ENCODE data around the gene MORC2. TPM values are rescaled to one million over a fixed set of nuclear protein-coding genes. Genes with fewer than 3 reads are reported as not detected.

MORC2 gene
- total RNA-seq, 4 donors from 2014 or later = 5.6 to 27.3 (median 14.1) TPM

DNA sequence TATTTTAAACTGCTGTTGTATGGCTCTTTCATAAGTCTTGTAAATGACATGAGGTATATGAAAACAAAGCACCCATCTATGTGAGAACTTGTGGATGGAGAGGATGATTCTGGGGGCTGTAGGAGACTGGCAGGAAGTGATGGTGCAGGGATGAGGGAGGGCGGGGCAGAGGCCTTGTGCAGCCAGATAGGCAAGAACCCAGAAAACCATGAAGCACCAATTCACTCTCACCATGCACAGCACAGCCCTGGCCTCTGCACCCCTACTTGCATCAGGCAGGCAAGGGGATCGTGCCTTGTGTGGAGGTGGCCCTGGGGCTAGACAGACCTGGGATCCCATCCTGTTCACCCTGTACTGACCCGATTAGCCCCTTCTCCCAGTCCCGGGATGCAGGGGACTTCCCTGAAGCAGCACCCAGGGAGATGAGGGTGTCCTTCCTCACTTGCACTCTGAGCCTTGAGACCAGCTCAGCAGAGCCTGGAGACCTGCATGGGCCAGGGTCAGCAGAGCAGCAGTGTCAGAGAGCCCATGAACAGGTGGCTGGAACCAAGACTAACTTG is 85.5 kb downstream of the MORC2 start:
- H3K27ac ChIP-seq = no peak overlapping the region

DNA sequence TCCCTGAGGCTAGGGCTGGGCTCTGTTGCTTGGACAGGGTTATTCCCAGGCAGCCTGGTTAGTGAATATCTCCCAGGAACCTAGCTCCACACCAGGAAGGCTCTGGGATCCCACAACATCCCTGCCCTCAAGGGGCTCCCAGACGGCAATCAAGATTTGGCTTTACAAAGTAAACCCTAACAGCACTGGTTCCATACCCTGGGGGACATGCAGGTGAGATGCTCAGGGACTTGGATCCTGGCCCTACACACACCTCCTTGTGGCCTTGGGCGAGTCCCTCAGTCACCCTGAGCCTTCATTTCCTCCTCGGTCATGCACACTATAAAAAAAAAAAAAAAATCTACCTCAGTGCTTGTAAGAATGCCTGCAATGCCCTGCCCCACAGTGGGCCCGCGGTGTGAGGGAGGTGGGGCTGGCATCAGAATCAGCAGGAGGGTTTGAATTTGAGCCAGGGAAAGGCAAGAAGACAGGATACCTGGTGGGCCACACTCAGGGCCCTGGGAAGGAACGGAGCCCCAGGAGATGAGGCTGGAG is 86.3 kb downstream of the MORC2 start:
- intact Hi-C loops (cut with DNase I; ENCODE audit: low total_unique reads) = no loop called here
- H3K36me3 ChIP-seq = no peaks in the 10 kb centered on the region
- no peak overlapping the region for H3K27ac ChIP-seq
- no peak for TF ChIP-seq POLR2A (IDR thresholded peaks at IDR 0.05)
- TF ChIP-seq, protein P1, sequence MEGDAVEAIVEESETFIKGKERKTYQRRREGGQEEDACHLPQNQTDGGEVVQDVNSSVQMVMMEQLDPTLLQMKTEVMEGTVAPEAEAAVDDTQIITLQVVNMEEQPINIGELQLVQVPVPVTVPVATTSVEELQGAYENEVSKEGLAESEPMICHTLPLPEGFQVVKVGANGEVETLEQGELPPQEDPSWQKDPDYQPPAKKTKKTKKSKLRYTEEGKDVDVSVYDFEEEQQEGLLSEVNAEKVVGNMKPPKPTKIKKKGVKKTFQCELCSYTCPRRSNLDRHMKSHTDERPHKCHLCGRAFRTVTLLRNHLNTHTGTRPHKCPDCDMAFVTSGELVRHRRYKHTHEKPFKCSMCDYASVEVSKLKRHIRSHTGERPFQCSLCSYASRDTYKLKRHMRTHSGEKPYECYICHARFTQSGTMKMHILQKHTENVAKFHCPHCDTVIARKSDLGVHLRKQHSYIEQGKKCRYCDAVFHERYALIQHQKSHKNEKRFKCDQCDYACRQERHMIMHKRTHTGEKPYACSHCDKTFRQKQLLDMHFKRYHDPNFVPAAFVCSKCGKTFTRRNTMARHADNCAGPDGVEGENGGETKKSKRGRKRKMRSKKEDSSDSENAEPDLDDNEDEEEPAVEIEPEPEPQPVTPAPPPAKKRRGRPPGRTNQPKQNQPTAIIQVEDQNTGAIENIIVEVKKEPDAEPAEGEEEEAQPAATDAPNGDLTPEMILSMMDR (IDR thresholded peaks at IDR 0.05) = no peak
- no peak overlapping the region for H3K4me3 ChIP-seq
- no peaks in the 10 kb centered on the region for H3K27me3 ChIP-seq
- no peaks in the 10 kb centered on the region for H3K9me3 ChIP-seq
- no peaks in the 10 kb centered on the region for H3K4me1 ChIP-seq
- DNase-seq = no peak

More for the DNA sequence above, 85.5 kb downstream of the MORC2 start:
- TF ChIP-seq, protein P1 (IDR thresholded peaks at IDR 0.05) = no peak
- no peak for TF ChIP-seq POLR2A (IDR thresholded peaks at IDR 0.05)
- H3K9me3 ChIP-seq = no peaks in the 10 kb centered on the region
- no peak overlapping the region for H3K4me3 ChIP-seq
- intact Hi-C loops (cut with DNase I; ENCODE audit: low total_unique reads) = no loop called here
- H3K27me3 ChIP-seq = no peaks in the 10 kb centered on the region
- DNase-seq = no peak
- no peaks in the 10 kb centered on the region for H3K4me1 ChIP-seq
- no peaks in the 10 kb centered on the region for H3K36me3 ChIP-seq

DNA sequence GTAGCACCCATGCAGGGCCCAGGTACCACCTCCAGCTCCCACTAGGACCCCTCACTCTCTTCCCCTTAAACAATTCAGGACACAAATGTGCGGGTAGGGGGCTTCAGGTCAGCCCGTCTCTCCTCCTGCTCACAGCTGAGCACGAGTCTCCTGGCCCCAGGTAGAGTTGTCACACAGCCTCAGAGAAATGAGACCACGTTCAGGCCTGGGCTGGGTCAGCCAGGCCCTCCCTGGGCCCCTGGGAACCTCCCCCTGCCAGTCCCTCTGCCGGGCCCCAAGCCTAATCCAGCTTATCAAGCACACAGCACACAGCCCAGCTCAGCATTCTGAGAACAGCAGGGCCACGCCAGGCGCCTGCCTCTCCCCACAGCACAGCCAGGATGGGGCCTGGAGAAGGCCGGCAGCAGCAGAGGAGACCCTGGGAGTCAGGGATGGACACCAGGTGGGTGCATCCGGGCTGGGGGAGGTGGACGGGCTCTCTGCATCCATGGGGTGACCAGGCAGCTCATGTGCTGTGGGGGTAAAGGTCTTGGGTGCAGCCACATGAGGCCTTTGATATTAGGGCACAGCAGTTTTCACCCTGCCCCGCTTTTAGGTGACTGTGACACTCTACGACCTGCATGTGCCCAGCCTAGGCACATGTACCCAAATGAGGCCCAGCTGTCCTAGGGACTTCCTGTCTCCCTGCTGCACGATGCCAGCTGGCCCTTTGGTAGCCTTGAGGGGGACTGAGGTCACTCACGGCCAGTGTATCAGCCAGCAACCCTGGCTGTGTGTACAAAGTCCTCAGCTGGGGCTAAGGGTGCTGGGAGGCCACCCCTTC is 87.0 kb downstream of the MORC2 start:
- H3K27me3 ChIP-seq = no peaks in the 10 kb centered on the region
- no peak overlapping the region for H3K27ac ChIP-seq
- no peak overlapping the region for H3K4me3 ChIP-seq
- TF ChIP-seq, protein P1 (IDR thresholded peaks at IDR 0.05) = no peak
- TF ChIP-seq POLR2A (IDR thresholded peaks at IDR 0.05) = no peak
- DNase-seq = no peak
- intact Hi-C loops (cut with DNase I; ENCODE audit: low total_unique reads) = no loop called here
- no peaks in the 10 kb centered on the region for H3K4me1 ChIP-seq
- H3K9me3 ChIP-seq = no peaks in the 10 kb centered on the region
- no peaks in the 10 kb centered on the region for H3K36me3 ChIP-seq

DNA sequence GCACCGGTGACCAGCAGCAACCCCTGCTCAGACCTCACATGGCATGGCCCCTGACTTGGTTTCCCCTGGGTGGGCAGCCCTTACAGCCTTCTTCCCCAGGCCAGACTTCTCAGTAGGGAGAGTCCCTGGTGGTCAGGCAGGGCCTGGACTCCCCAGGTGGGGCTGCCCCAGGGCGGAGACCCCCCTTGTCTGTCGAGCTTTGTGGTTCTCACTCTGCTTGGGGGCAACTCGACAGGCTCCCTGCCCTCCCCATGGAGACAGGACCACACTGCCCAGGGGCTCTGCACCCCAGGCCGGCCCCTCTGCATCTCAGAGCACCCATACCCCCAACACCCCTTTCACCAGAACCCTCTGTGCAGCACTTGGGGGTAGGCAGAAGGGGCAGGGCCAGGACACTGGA is 87.7 kb downstream of the MORC2 start:
- TF ChIP-seq, protein P1 (IDR thresholded peaks at IDR 0.05) = no peak
- no peak for TF ChIP-seq POLR2A (IDR thresholded peaks at IDR 0.05)
- Histone ChIP-seq H3K9me3 (no peaks in the 10 kb centered on the region), H3K27ac (no peak overlapping the region), H3K4me3 (no peak overlapping the region), H3K36me3 (no peaks in the 10 kb centered on the region), H3K4me1 (no peaks in the 10 kb centered on the region), H3K27me3 (no peaks in the 10 kb centered on the region)
- intact Hi-C loops (cut with DNase I; ENCODE audit: low total_unique reads) = no loop called here
- no peak for DNase-seq

DNA sequence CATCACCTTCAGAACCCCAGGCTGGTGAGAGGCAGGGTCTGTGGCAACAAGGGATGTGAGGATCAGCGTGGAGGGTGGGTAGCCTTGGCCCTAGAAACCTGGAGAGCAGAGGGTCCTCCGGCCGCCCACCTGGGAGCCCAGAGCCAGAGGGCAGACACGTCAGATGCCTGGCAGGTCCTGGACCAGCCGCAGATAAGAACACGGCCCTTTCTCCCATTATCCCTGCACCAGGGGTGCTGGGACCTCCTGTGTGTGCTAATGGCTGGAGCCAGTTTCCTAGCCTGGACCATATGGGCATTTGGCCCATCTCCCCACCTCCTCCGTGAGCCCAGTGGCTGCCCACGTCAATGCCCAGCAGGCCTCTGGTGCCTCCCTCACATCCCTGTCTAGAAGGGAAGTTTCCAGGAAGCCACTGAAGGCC is 88.4 kb downstream of the MORC2 start:
- Histone ChIP-seq H3K9me3 (no peaks in the 10 kb centered on the region), H3K4me3 (no peak overlapping the region), H3K27me3 (no peaks in the 10 kb centered on the region), H3K27ac (no peak overlapping the region), H3K4me1 (no peaks in the 10 kb centered on the region), H3K36me3 (no peaks in the 10 kb centered on the region)
- no peak for DNase-seq
- intact Hi-C loops (cut with DNase I; ENCODE audit: low total_unique reads) = no loop called here
- TF ChIP-seq POLR2A (IDR thresholded peaks at IDR 0.05) = no peak

Data from uterus (tissue), 4 donors.